NCI-H748 (cell line): ENCODE data around the gene TLR7.

Experiments
- DNase-seq: peaks from one replicate; lab custom pipeline; 2025; ENCODE audit not compliant: unreplicated experiment; lab: John Stamatoyannopoulos, UW

Gene TLR7

DNA sequence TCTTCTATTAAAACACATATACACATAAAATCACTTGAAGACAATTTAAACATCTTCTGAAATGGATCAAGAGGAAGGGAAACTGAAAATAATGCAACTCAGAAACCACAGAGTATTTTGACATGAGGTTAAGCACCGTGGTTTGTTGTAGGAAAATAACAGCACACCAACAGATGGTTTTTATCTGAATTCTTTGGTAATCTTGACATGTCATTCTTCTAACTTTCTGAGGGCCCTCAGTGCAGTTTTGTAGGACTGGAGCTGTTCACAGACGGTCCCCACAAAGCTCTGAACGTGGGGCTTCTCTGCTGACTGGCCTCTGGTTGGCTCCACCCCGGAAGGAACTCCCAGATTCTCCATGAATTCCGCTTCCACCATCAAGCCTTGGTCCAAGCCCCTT, 23.6 kb downstream of the TLR7 start:
- DNase-seq: no peak

DNA sequence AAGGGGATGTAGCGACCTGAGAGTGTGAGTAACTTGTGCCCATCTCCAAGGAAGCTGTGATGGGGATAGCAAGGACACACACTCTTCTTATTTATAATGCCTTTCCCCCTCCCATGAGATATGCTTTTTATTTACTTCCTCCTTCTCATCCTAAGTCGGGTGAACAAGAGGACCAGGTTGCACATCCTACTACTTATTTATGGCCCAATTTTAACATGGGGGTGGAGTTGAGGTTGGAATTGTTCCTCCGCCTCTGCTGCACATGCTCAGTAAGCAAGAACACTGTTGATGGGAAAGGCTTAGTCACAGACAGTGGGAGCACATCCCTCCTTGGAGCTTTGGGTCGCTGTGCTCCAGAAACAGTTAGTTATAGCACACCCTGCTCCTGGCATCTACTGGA, 24.3 kb downstream of the TLR7 start:
- DNase-seq: no peak

DNA sequence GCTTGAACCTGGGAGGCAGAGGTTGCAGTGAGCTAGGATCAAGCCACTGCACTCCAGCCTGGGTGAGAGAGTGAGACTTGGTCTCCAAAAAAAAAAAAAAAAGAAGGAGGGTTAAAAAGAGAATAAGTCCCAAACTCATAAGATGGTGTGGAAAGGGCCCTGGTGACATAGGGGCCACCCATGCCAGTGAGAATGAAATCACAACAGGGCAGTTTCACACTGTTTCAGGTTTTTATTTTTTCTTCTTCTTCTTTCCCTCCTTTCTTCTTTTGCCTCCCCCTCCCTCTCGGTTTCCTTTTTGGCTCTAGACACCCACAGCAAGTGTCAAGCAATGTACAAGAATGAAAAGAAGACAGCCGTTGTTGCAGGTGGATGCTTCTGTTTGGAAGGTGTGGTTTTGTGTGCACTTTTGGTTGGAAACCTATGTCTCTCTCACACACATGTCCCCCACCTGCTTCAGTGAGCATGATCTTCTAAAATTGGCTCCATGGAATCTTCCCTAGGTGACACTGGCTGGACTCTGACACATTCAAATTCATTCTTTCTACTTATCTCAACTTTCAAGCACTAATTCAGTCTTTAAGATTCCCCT, 25.1 kb downstream of the TLR7 start:
- DNase-seq: no peak

DNA sequence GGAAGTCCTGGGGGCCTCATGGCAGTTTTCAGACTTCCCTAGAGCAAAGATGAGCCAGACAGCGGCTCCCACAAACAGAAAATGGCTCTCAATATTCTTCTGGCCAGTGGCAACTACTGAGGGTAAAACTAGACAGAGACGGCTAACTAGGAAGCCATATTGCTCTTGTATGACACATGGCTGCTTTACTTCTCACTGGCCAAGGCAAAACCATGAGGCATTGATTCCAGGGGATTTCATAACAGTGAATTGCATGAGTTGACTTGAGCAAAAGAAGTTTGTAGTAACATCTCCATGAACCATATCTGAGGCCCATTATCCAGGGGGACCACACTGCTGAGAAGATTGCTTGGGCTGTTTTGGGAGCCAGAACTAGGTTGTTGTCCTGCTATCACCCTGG, 25.8 kb downstream of the TLR7 start:
- no peak for DNase-seq

DNA sequence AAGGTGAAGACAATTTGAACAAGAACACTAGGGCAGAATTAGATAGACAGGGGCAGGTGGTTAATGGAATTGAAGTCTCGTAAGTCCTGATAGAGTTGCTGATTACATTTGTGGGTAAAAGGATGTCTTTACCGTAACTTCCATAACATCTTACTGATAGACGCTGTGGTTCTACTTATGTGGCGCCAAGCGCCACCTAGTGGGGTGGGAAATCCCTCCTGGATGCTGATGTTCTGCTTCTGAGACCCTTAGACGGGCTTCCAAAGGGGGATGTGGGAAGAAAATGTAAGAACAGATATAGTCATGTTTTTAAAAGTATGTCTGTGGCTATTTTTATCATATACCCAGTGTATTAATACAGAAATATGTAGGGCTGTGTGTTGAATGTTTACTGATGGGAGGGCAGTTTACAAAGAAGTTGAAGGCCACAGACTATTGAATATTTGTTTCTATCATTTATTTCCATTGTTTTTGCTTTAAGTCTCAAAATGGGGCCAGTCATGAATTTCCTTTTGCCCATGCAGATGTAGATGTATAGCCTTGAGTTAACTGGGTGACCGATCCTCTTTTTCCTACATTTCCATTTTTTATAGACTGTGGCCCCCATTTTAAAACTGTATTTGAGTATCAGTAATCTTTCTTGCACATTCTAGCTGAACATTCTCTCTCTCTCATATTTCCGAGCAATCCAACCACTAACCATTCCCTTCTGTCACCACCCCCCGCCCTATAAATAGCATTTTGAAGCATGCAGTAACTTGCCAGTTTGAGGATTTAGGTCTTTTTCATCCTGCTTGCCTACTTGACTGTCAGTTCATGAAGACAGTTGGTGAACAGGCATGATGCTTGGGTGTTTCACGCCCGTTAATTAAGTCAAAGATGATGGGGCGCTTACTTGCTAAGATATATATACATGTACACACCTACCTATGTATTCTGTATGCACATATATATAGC, 27.5 kb downstream of the TLR7 start:
- DNase-seq: peak; percentile 51

DNA sequence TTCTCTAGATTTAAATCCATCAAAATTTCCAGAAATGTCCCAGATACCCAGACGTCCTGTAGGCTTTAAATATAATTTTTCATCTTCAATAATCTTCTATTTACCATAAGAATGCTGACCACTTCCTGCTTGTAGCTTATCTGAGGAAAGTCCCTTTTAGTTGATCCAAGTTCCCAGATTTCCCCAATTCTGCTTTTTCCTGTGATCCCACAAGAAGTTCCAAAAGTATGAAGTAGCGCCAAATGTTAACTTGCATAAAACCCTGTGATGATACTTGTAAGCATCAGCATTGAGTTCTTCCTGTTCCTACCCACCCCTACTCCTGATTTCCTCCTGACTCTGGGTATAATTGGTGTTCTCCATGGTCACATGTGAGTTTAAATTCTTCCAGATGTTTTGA, 29.0 kb downstream of the TLR7 start:
- no peak for DNase-seq

DNA sequence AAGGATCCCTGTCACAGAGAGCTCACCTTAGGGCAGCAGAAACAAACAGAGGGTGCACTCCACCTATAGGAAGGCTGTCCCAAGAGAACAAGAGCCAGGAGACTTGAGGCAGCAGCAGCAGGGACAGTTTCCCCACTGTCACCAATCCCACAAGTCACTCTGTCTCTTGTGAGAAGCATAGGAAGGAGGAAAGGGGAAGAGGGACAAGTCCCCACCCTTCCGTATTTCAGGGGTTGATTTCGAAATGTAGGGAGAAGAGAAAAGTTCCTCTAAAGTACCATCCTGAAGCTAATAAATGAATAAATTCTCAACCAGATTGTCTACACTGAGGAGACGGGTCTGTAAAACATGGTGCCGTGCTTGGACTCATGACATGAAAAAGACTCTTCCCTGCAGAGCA, 30.1 kb downstream of the TLR7 start:
- no peak for DNase-seq

DNA sequence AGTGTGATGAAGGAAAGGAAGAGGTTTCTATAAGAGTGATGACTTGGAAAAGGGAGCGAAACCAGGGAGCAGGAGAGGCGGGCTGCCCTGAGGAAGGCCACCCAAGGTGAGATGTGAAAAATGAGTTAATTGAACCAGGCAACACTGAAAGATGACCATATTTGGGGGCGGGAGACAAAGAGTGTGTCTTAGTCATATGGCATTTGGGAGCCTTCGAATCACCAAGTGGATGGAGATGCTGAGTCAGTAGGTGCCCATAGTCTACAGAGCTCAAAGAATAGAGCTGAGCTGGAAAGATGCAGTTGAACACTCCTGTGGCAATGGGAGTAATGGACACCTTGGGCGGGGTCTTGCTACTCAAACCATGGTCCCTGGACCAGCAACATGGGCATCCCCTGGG, 31.2 kb downstream of the TLR7 start:
- DNase-seq: no peak

DNA sequence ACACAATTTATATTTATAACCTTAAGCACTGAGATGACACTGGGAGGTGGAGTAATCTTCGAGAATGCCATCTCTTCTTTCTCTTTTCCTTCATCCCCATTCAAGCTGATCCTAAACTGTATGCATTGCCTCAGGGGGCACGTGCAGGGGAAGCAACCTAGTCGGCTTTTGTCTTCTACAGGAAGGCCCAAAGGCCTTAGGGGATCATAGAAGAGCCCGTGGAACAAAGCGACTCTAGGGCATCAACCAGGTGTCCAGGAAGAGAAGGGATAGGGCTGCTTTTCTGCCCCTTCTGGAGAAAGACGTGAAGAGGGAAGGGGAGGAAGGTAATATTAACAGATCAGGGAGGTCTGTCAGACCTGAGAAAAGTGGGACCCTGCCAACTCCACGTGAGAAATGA, 32.6 kb downstream of the TLR7 start:
- DNase-seq: no peak

DNA sequence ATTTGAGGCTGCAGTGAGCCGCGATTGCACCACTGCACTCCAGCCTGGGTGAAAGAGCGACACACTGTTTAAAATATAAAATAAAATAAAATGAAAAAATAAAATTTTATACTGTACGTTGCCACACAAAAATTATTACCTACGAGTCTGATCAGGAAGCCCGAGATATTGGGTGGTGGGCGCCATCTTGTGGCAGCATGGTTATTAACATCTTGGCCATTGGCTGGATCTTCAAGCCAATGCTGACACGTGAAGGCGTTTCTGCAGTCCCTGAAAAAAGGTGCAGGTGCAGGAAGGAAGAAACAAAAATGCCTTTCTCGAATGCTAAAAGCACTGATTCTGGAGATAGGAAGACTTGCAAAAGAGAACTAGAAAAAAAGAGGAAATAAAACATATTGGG, 34.6 kb downstream of the TLR7 start:
- DNase-seq: peak; percentile 52

DNA sequence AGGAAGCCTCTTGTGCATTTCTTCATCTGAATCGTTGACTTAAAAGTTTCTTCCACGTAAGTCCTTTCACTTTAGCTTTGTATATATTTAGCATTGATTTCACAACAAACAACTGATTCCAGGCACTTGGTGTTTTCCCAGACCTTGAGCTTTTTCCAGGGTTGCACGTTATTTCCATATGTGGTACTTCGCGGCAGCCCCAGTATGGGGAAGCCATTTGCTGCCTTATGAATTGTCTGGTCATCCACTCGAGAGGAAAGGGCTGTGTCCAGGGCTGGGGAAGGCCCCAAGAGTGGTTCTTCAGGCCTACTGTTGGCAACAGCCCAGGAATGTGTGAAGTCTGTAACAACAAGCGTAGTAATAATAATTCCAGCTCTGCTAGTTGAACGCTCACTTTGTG, 36.8 kb downstream of the TLR7 start:
- DNase-seq: no peak

DNA sequence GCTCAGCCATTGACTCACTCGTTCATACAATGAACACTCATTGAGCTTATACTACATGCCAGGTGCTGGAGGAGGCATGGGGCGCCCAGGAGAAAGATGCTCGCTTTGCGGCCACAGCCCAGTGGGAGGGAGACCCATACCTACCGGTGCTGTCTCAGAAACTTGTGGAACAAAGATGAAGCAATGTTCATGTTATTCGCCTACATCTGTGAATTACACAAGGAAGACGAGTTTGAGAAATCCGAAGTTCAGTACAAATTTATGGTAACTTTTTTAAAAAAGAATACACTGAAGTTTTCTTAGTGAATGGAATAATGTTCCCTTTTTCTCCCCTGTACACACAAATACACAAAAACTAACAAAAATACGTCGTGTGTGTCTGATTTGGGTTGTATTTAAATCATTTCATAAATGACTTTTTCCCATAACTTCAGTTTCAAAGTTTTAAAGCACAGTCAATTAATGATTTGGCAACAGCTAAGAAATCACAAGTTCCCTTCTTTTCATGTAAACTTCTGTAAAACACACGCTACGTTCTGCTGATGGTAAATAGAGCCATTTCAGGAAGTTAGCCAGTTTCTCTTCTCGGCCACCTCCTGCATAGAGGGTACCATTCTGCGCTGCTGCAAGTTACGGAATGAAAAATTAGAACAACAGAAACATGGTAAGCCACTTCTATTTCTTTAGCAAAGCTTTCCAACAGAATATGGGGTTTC, 39.3 kb downstream of the TLR7 start, which contains the start of gene TLR8:
Gene TLR8 (plus strand): TSS at position 575 of the 716 bp plus-strand sequence. CDS start 87 bp downstream, at position 662.
- no peak for DNase-seq

DNA sequence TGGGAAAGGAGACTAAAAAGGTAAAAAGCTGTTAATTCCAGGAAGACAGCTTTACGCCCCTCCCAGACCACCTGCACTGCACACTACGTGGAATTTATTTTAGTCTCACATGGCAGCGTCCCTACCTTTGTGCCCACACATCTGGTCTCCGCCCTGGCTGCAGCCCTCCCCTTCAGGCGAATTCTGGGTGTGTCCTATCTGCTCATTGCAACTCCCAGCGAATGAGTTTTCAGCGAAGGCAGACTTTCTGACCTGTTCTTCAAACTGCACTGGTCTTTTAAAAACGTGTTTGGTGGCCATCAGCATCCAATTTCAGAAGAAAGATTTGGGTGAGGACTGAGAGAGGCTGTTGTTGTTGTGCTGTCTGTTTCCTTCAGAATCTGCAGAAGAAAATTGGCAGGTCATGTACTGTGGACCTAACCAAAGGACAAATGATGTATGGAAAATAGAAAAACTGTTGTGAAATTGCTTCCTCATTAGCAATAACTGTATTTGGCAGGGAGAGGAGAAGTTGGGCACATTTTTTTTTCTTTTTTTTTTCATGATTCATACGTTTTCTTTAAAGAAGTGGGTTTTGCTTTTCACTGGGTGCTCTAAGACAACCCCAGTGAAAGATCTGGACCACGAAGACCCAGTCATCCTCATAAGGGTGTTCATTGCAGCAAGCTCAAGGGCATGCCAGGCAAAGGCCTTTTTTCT, 43.7 kb downstream of the TLR7 start:
- peak; percentile 35 for DNase-seq

DNA sequence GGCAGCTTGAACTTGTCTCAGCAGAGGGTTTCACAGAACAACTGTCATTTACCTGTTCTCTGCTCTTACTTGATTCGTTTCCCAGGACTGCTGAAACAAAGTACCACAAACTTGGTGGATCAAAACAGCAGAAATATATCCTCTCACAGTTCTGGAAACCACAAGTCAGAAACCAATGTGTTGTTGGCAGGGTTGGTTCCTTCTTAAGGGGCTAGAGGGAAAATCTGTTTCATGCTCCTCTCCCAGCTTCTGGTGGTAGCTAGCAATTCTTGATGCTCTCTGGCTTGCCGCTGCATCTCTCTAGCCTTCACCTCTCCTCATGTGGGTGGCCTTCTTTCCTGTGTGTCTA, 44.2 kb downstream of the TLR7 start:
- no peak for DNase-seq

DNA sequence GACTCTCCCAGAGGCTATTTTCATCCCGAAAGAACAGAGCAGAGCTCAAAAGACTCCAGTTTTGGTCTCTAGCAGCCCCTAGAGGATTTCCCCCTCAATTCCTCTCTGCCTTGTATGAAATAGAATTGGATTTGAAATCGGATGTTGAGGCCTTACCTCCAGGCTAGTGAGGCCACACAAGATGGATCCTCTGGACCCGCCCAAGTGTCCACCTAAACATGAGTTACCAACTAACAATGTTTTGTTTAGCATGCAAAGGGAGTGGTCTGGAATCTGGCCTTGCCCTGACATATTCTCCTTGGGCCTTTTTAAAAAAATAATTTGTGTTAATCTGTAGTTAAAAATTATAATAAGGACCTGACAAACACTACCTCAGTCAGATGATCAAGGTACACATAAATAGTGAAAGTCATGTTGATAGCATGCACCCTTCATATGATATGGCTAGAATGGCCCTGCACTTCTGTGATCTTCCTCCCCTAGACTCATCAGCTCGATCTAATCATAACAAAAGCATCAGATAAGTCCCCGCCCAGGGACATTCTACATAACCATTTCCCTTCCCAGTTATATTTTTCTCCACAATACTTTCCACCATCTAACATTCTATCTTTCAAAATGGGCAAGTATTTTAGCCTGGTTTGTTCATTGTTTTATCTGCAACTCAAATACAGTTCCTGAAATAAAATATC, 46.1 kb downstream of the TLR7 start:
- no peak for DNase-seq

DNA sequence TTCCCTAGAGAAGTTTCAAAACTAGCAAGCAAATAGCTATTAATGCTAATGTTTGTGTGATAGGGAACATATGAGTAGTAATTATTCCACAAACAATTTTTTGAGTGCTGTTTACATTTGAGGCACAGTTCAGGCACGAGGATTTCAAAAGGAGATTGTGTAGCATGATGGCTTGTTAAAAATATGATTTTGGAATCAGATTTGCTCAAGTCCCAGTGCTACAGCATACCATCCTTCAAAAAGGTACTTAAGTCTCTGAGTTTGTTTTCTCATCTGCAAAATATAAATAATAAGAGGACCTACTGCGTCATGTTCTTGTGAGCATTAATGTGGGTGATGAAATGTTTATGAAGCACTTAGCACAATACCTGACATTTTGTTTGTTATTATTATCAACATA, 50.9 kb downstream of the TLR7 start:
- no peak for DNase-seq

DNA sequence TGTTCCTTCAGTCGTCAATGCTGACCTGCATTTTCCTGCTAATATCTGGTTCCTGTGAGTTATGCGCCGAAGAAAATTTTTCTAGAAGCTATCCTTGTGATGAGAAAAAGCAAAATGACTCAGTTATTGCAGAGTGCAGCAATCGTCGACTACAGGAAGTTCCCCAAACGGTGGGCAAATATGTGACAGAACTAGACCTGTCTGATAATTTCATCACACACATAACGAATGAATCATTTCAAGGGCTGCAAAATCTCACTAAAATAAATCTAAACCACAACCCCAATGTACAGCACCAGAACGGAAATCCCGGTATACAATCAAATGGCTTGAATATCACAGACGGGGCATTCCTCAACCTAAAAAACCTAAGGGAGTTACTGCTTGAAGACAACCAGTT, 52.2 kb downstream of the TLR7 start:
- DNase-seq: no peak

DNA sequence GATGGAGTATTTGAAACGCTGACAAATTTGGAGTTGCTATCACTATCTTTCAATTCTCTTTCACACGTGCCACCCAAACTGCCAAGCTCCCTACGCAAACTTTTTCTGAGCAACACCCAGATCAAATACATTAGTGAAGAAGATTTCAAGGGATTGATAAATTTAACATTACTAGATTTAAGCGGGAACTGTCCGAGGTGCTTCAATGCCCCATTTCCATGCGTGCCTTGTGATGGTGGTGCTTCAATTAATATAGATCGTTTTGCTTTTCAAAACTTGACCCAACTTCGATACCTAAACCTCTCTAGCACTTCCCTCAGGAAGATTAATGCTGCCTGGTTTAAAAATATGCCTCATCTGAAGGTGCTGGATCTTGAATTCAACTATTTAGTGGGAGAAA, 52.7 kb downstream of the TLR7 start:
- DNase-seq: no peak

DNA sequence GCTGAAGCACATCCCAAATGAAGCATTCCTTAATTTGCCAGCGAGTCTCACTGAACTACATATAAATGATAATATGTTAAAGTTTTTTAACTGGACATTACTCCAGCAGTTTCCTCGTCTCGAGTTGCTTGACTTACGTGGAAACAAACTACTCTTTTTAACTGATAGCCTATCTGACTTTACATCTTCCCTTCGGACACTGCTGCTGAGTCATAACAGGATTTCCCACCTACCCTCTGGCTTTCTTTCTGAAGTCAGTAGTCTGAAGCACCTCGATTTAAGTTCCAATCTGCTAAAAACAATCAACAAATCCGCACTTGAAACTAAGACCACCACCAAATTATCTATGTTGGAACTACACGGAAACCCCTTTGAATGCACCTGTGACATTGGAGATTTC, 54.1 kb downstream of the TLR7 start:
- DNase-seq: no peak

DNA sequence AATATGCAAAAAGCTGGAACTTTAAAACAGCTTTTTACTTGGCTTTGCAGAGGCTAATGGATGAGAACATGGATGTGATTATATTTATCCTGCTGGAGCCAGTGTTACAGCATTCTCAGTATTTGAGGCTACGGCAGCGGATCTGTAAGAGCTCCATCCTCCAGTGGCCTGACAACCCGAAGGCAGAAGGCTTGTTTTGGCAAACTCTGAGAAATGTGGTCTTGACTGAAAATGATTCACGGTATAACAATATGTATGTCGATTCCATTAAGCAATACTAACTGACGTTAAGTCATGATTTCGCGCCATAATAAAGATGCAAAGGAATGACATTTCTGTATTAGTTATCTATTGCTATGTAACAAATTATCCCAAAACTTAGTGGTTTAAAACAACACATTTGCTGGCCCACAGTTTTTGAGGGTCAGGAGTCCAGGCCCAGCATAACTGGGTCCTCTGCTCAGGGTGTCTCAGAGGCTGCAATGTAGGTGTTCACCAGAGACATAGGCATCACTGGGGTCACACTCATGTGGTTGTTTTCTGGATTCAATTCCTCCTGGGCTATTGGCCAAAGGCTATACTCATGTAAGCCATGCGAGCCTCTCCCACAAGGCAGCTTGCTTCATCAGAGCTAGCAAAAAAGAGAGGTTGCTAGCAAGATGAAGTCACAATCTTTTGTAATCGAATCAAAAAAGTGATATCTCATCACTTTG, 55.2 kb downstream of the TLR7 start:
- no peak for DNase-seq
